SK-N-SH (cell line): ENCODE data around the gene SFRP5. TPM values are rescaled to one million over a fixed set of nuclear protein-coding genes. Genes with fewer than 3 reads are reported as not detected.

Source experiments
- CTCF ChIA-PET: fragments of 300-600, 350-600 bp; formaldehyde crosslinking; extraction: SDS; loops from one replicate; lab custom pipeline; 2021; lab: Yijun Ruan, JAX
- POLR2A ChIA-PET: fragments of 350-600 bp; sonication (Branson Sonifier 250); formaldehyde crosslinking; extraction: SDS; loops from one replicate; lab custom pipeline; 2020; ENCODE audit warnings: antibody characterized with exemption, inconsistent platforms; lab: Yijun Ruan, JAX
- DNase-seq: peaks from one replicate; pipeline ENCODE4 v3.0.0; 2012
- H2AFZ ChIP-seq: fragments of 200-600 bp; sonication (generic); 2 replicates; pipeline ENCODE4 v1.8.1; 2016; ENCODE audit warnings: antibody characterized with exemption, mild to moderate bottlenecking, low read depth
- H3F3A ChIP-seq: fragments of 200-600 bp; sonication (generic); replicated peaks from 2 replicates; pipeline ENCODE3; 2016; ENCODE audit warnings: antibody characterized with exemption, mild to moderate bottlenecking; ENCODE audit not compliant: insufficient read depth
- H3K27ac ChIP-seq, 2 experiments: fragments of 200-500 bp in 1 of 2; fragments of 200-600 bp in 1 of 2; sonication (Bioruptor generic) in 1 of 2; sonication (generic), shearing (Covaris generic) in 1 of 2; 2 replicates each; pipeline versions ENCODE4 v1.5.1 to v1.6.1; 2014 to 2016; ENCODE audit warnings: low read depth in 2 of 2, inconsistent platforms in 1 of 2, low read length in 1 of 2, mild to moderate bottlenecking in 1 of 2, mixed read lengths in 1 of 2
- H3K27me3 ChIP-seq: fragments of 200-600 bp; sonication (generic), shearing (Covaris generic); 2 replicates; pipeline ENCODE4 v1.6.1; 2016; ENCODE audit warnings: mixed run types; ENCODE audit not compliant: insufficient read depth
- H3K36me3 ChIP-seq, 2 experiments: fragments of 200-500 bp in 1 of 2; fragments of 200-600 bp in 1 of 2; sonication (Bioruptor generic) in 1 of 2; sonication (generic) in 1 of 2; replicated peaks in 1 of 2; 2 replicates each; pipeline versions ENCODE3 to v1.5.1; 2014 to 2016; ENCODE audit warnings: low read length in 1 of 2, mild to moderate bottlenecking in 1 of 2; ENCODE audit not compliant: insufficient read depth in 2 of 2, control insufficient read depth in 1 of 2
- H3K4me1 ChIP-seq, 2 experiments: fragments of 200-500 bp in 1 of 2; fragments of 200-600 bp in 1 of 2; sonication (Bioruptor generic) in 1 of 2; sonication (generic), shearing (Covaris generic) in 1 of 2; 2 replicates each; pipeline versions ENCODE4 v1.5.1 to v1.6.1; 2014 to 2016; ENCODE audit warnings: low read depth in 1 of 2, low read length in 1 of 2, mixed run types in 1 of 2; ENCODE audit not compliant: insufficient read depth in 2 of 2, control insufficient read depth in 1 of 2
- H3K4me2 ChIP-seq: fragments of 200-600 bp; sonication (generic), shearing (Covaris generic); 2 replicates; pipeline ENCODE4 v1.6.1; 2017; ENCODE audit warnings: mixed run types
- H3K4me3 ChIP-seq, 2 experiments: fragments of 200-500 bp in 1 of 2; fragments of 200-600 bp in 1 of 2; sonication (Bioruptor generic) in 1 of 2; sonication (generic), shearing (Covaris generic) in 1 of 2; 2 replicates each; pipeline versions ENCODE4 v1.5.1 to v1.8.1; 2014 to 2016; ENCODE audit warnings: low read depth in 2 of 2, inconsistent platforms in 1 of 2, low read length in 1 of 2, mild to moderate bottlenecking in 1 of 2, mixed read lengths in 1 of 2, moderate library complexity in 1 of 2
- H3K79me2 ChIP-seq: fragments of 200-600 bp; sonication (generic); 2 replicates; pipeline ENCODE4 v1.8.1; 2017; ENCODE audit warnings: mild to moderate bottlenecking; ENCODE audit not compliant: insufficient read depth
- H3K9ac ChIP-seq: fragments of 200-600 bp; sonication (generic); 2 replicates; pipeline ENCODE4 v1.6.1; 2017; ENCODE audit warnings: mixed run types
- H3K9me2 ChIP-seq: fragments of 200-600 bp; sonication (generic); 2 replicates; pipeline ENCODE4 v1.6.1; 2017; ENCODE audit warnings: mixed run types
- H3K9me3 ChIP-seq: fragments of 200-600 bp; sonication (generic); 2 replicates; pipeline ENCODE4 v1.6.1; 2017; ENCODE audit warnings: mixed run types, mild to moderate bottlenecking, moderate library complexity
- H4K20me1 ChIP-seq: fragments of 200-600 bp; sonication (generic); 2 replicates; pipeline ENCODE4 v1.6.1; 2017; ENCODE audit warnings: mild to moderate bottlenecking, mixed run types; ENCODE audit not compliant: insufficient read depth
- CHD2 ChIP-seq: fragments of 150-350 bp; IDR thresholded peaks from 2 replicates; pipeline ENCODE4 v1.6.1; 2018; ENCODE audit warnings: low read length; ENCODE audit not compliant: partially characterized antibody
- CTCF ChIP-seq: fragments of 200-600 bp; sonication (generic); IDR thresholded peaks from 2 replicates; pipeline ENCODE4 v1.6.1; 2017; ENCODE audit warnings: antibody characterized with exemption, mild to moderate bottlenecking, moderate library complexity
- ELF1 ChIP-seq: IDR thresholded peaks from 2 replicates; pipeline ENCODE4 v1.4.0; 2012
- FOSL2 ChIP-seq: IDR thresholded peaks from 2 replicates; pipeline ENCODE4 v1.4.0; 2012; ENCODE audit warnings: low read depth, mild to moderate bottlenecking, moderate library complexity, borderline replicate concordance
- MAX ChIP-seq: IDR thresholded peaks from 2 replicates; pipeline ENCODE4 v1.4.0; 2012; ENCODE audit warnings: low read depth
- NFIC ChIP-seq: IDR thresholded peaks from 2 replicates; pipeline ENCODE4 v1.4.0; 2012; ENCODE audit warnings: borderline replicate concordance
- PBX3 ChIP-seq: IDR thresholded peaks from 2 replicates; pipeline ENCODE4; 2012
- POLR2AphosphoS5 ChIP-seq: IDR thresholded peaks from 2 replicates; pipeline ENCODE4 v1.6.1; 2012; ENCODE audit warnings: low read depth, low read length
- REST ChIP-seq: IDR thresholded peaks from 2 replicates; pipeline ENCODE4 v1.6.1; 2012; ENCODE audit warnings: mild to moderate bottlenecking, low read depth, low read length, moderate library complexity
- RXRA ChIP-seq: IDR thresholded peaks from 2 replicates; pipeline ENCODE4 v1.4.0; 2012; ENCODE audit warnings: low read depth, mild to moderate bottlenecking, borderline replicate concordance
- SIN3A ChIP-seq: IDR thresholded peaks from 2 replicates; pipeline ENCODE4 v1.6.1; 2012; ENCODE audit warnings: low read depth, mild to moderate bottlenecking, low read length, moderate library complexity, borderline replicate concordance
- WGBS: methylation state at CpG from one replicate; pipeline ENCODE4 v1.1.6; 2017; ENCODE audit warnings: low lambda C conversion rate; 5-methylcytosine and 5-hydroxymethylcytosine counted together
- polyA plus RNA-seq, 3 experiments: library from polyadenylated mRNA; depleted of rRNA; stranded (reverse); fragments of >200 nt; gene quantifications; 2 replicates each; pipeline ENCODE4 v1.2.3, GENCODE V29; 2012

Gene SFRP5
- polyA plus RNA-seq, 1 of the 3 experiments (the other 2 are of a cell fraction), result not detected

- no peaks in the 10 kb centered on the region for H3K79me2 ChIP-seq
- H3K9ac ChIP-seq, result no peak overlapping the region
- CTCF ChIA-PET, result interaction anchor here (0.6 to 13.8 kb wide), 4 partner anchors 34 to 203 kb away, joined by 3 to 162 read pairs (median 6); no protein-coding TSS in a partner anchor
- 80% methylated on average over 5 of the region's 6 CpGs for WGBS
- no peaks in the 10 kb centered on the region for H4K20me1 ChIP-seq
- H3K36me3 ChIP-seq, result peaks cover 23 to 76% of the 10 kb centered on the region in 2 experiments
- H3F3A ChIP-seq, result no peaks in the 10 kb centered on the region
- peaks cover 0 to 6% of the 10 kb centered on the region in 2 experiments; a peak in 1 of 4 replicates for H3K4me1 ChIP-seq
- no peak overlapping the region for H2AFZ ChIP-seq
- no peaks in the 10 kb centered on the region for H3K9me3 ChIP-seq
- H3K4me3 ChIP-seq, result no peak overlapping the region
- no peak overlapping the region for H3K27ac ChIP-seq
- H3K27me3 ChIP-seq, result no peaks in the 10 kb centered on the region
- TF ChIP-seq RXRA, result no peak
- TF ChIP-seq SIN3A, result no peak
- TF ChIP-seq REST, result no peak
- TF ChIP-seq POLR2AphosphoS5, result no peak
- no peak for TF ChIP-seq NFIC
- H3K9me2 ChIP-seq, result no peaks in the 10 kb centered on the region
- no peak overlapping the region for H3K4me2 ChIP-seq
- POLR2A ChIA-PET, result no interaction called here
- DNase-seq, result no peak
Observed at GRCh38 chr10:97757471-97757870, 14.3 kb downstream of the SFRP5 start.

- Histone ChIP-seq H3K9me2 (no peaks in the 10 kb centered on the region), H3K4me3 (no peak overlapping the region), H3K27me3 (no peaks in the 10 kb centered on the region), H3K4me2 (no peak overlapping the region), H3F3A (no peaks in the 10 kb centered on the region), H3K4me1 (peaks cover 0 to 6% of the 10 kb centered on the region in 2 experiments; a peak in 1 of 4 replicates), H4K20me1 (no peaks in the 10 kb centered on the region), H3K27ac (no peak overlapping the region), H3K79me2 (no peaks in the 10 kb centered on the region), H3K36me3 (peaks cover 31 to 82% of the 10 kb centered on the region in 2 experiments), H2AFZ (no peak overlapping the region), H3K9me3 (no peaks in the 10 kb centered on the region), H3K9ac (no peak overlapping the region)
- POLR2A ChIA-PET, result interaction anchor here (0.8 kb wide), 1 partner anchor 112 kb away, joined by 5 read pairs; no protein-coding TSS in a partner anchor
- WGBS, result 86% methylated on average over 1 of the region's 6 CpGs
- CTCF ChIA-PET, result interaction anchor here (0.9 to 13.8 kb wide), 6 partner anchors 17 to 116 kb away, joined by 3 to 162 read pairs (median 6); partner anchors contain the start of gene SFRP5
- no peak for DNase-seq
- no peak for TF ChIP-seq MAX
- TF ChIP-seq CTCF, result no peak
- no peak for TF ChIP-seq ELF1
- no peak for TF ChIP-seq FOSL2
- no peak for TF ChIP-seq PBX3
- no peak for TF ChIP-seq SIN3A
- TF ChIP-seq CHD2, result no peak
Observed at GRCh38 chr10:97755718-97756117, 16.1 kb downstream of the SFRP5 start.
